Neural cell (in vitro differentiated cells): ENCODE measurements around the gene CCDC9B.

ENCODE experiments used
- CTCF ChIP-seq: fragments of 450-650 bp; IDR thresholded peaks from 2 replicates; pipeline ENCODE4 v1.5.1; 2014; ENCODE audit warnings: antibody characterized with exemption, mild to moderate bottlenecking, moderate library complexity; ENCODE audit not compliant: poor library complexity, severe bottlenecking
- EP300 ChIP-seq: fragments of 450-650 bp; conservative IDR thresholded peaks from 2 replicates; pipeline ENCODE4 v1.6.1; 2014; ENCODE audit warnings: antibody characterized with exemption, mild to moderate bottlenecking, moderate library complexity; ENCODE audit not compliant: poor library complexity, severe bottlenecking
- EZH2 ChIP-seq: fragments of 200-600, 300-800 bp; shearing (Covaris generic), sonication (generic); IDR thresholded peaks from 2 replicates; pipeline ENCODE4 v1.6.1; 2014; ENCODE audit warnings: antibody characterized with exemption, low read length, borderline replicate concordance, mild to moderate bottlenecking; ENCODE audit not compliant: insufficient read depth, poor library complexity, severe bottlenecking
- MXI1 ChIP-seq: fragments of 450-650 bp; conservative IDR thresholded peaks from 2 replicates; pipeline ENCODE4 v1.6.1; 2014; ENCODE audit warnings: antibody characterized with exemption, mild to moderate bottlenecking; ENCODE audit not compliant: poor library complexity, severe bottlenecking
- POLR2AphosphoS5 ChIP-seq: IDR thresholded peaks from 2 replicates; pipeline ENCODE4 v1.6.1; 2012
- RAD21 ChIP-seq: fragments of 450-650 bp; conservative IDR thresholded peaks from 2 replicates; pipeline ENCODE4 v1.6.1; 2014; ENCODE audit warnings: antibody characterized with exemption, mild to moderate bottlenecking, moderate library complexity
- REST ChIP-seq: IDR thresholded peaks from 2 replicates; pipeline ENCODE4 v1.6.1; 2012; ENCODE audit warnings: borderline replicate concordance
- TAF1 ChIP-seq: IDR thresholded peaks from 2 replicates; pipeline ENCODE4 v1.6.1; 2012; ENCODE audit warnings: low read depth

GRCh38 chr15:40332113-40332781 is 8.5 kb downstream of the CCDC9B start:
- no peak for TF ChIP-seq CTCF
- no peak for TF ChIP-seq REST
- no peak for TF ChIP-seq EZH2
- TF ChIP-seq MXI1, result no peak
- no peak for TF ChIP-seq POLR2AphosphoS5
- no peak for TF ChIP-seq TAF1
- TF ChIP-seq EP300, result no peak
- TF ChIP-seq RAD21, result no peak
